K562 (cell line): ENCODE measurements around the gene CLNK. TPM values are rescaled to one million over a fixed set of nuclear protein-coding genes. Genes with fewer than 3 reads are reported as not detected.
A peak's percentile ranks its signal among the peaks of the same experiment; 100 is the strongest.

Experiments used
- DACH1 ChIP-seq: fragments of 450-650 bp; IDR thresholded peaks from 2 replicates; pipeline ENCODE4 v1.6.1; 2018; ENCODE audit not compliant: partially characterized antibody
- EP400 ChIP-seq: fragments of 450-650 bp; IDR thresholded peaks from 2 replicates; pipeline ENCODE4 v1.6.1; 2017; ENCODE audit warnings: antibody characterized with exemption, mild to moderate bottlenecking, moderate library complexity
- FOXJ2 ChIP-seq: fragments of 200-800 bp; sonication (Bioruptor generic); IDR thresholded peaks from 2 replicates; pipeline ENCODE4 v1.6.1; 2016; ENCODE audit warnings: missing genetic modification characterization, missing compliant biosample characterization
- HDAC1 ChIP-seq, 2 experiments: fragments of 450-650 bp; IDR thresholded peaks; 2 replicates each; pipeline ENCODE4 v1.6.1; 2016 to 2017; ENCODE audit warnings: inconsistent platforms in 1 of 2, mild to moderate bottlenecking in 1 of 2, moderate library complexity in 1 of 2
- HES1 ChIP-seq: fragments of 450-650 bp; IDR thresholded peaks from 2 replicates; pipeline ENCODE4 v1.6.1; 2016; ENCODE audit warnings: low read depth, mild to moderate bottlenecking, moderate library complexity
- ILK ChIP-seq: fragments of 450-650 bp; IDR thresholded peaks from 2 replicates; pipeline ENCODE4 v1.6.1; 2016; ENCODE audit warnings: missing genetic modification characterization, low read depth, mild to moderate bottlenecking, missing compliant biosample characterization, moderate library complexity, borderline replicate concordance
- MBD1 ChIP-seq: fragments of 250-450 bp; sonication (Bioruptor Pico); IDR thresholded peaks from 2 replicates; pipeline ENCODE4 v1.8.0; 2022; ENCODE audit warnings: inconsistent platforms
- MCM5 ChIP-seq: fragments of 450-650 bp; IDR thresholded peaks from 2 replicates; pipeline ENCODE4 v1.6.1; 2016; ENCODE audit warnings: low read depth
- MEIS2 ChIP-seq: fragments of 450-650 bp; IDR thresholded peaks from 2 replicates; pipeline ENCODE4 v1.6.1; 2014; ENCODE audit warnings: mild to moderate bottlenecking; ENCODE audit not compliant: partially characterized antibody
- RCOR1 ChIP-seq, 2 experiments: IDR thresholded peaks; 2 replicates each; pipeline ENCODE4 v1.6.1; 2012; ENCODE audit warnings: low read depth in 2 of 2, low read length in 2 of 2, borderline replicate concordance in 1 of 2, improper control_type of control experiment in 1 of 2
- RHOXF2B ChIP-seq: fragments of 250-450 bp; sonication (Bioruptor Pico); conservative IDR thresholded peaks from 2 replicates; pipeline ENCODE4 v1.5.1; 2021
- SIRT6 ChIP-seq: IDR thresholded peaks from one replicate; pipeline ENCODE4 v1.6.1; 2012; ENCODE audit warnings: low read depth, mild to moderate bottlenecking, control low read depth, inconsistent platforms, low read length, moderate library complexity
- SMAD1 ChIP-seq: fragments of 150-350 bp; IDR thresholded peaks from 2 replicates; pipeline ENCODE4 v1.6.1; 2014; ENCODE audit warnings: low read length, low read depth; ENCODE audit not compliant: partially characterized antibody
- SREBF1 ChIP-seq: fragments of 150-350 bp; IDR thresholded peaks from 2 replicates; pipeline ENCODE4 v1.6.1; 2014; ENCODE audit warnings: antibody characterized with exemption, low read depth, low read length, borderline replicate concordance
- SRSF1 ChIP-seq: fragments of 200-400 bp; formaldehyde crosslinking; IDR thresholded peaks from 2 replicates; pipeline ENCODE4 v1.6.1; 2017; ENCODE audit warnings: mild to moderate bottlenecking, low read depth, low read length, moderate library complexity
- TAF7 ChIP-seq: fragments of 450-650 bp; IDR thresholded peaks from 2 replicates; pipeline ENCODE4 v1.6.1; 2016; ENCODE audit warnings: missing genetic modification characterization, missing compliant biosample characterization
- TAF9B ChIP-seq: fragments of 450-650 bp; IDR thresholded peaks from 2 replicates; pipeline ENCODE4 v1.6.1; 2018; ENCODE audit warnings: mild to moderate bottlenecking; ENCODE audit not compliant: partially characterized antibody
- U2AF2 ChIP-seq: fragments of 200-400 bp; formaldehyde crosslinking; optimal IDR thresholded peaks from 2 replicates; pipeline ENCODE3; 2017; ENCODE audit warnings: low read depth, mild to moderate bottlenecking, low read length
- XRCC3 ChIP-seq: fragments of 450-650 bp; IDR thresholded peaks from 2 replicates; pipeline ENCODE4 v1.6.1; 2017; ENCODE audit warnings: mild to moderate bottlenecking, moderate library complexity
- ZNF146 ChIP-seq: IDR thresholded peaks from one replicate; pipeline ENCODE4 v1.6.1; 2018; ENCODE audit warnings: missing compliant biosample characterization; ENCODE audit not compliant: unreplicated experiment
- ZNF217 ChIP-seq: sonication (generic); formaldehyde crosslinking; IDR thresholded peaks from 2 replicates; pipeline ENCODE4 v1.8.0; 2022; ENCODE audit warnings: mild to moderate bottlenecking, missing genetic modification reagents
- ZNF311 ChIP-seq: fragments of 250-450 bp; sonication (Bioruptor Pico); IDR thresholded peaks from 2 replicates; pipeline ENCODE4 v1.4.0; 2020; ENCODE audit warnings: mild to moderate bottlenecking, moderate library complexity
- ZNF316 ChIP-seq: fragments of 450-650 bp; IDR thresholded peaks from 2 replicates; pipeline ENCODE4 v1.6.1; 2016
- ZNF511 ChIP-seq: sonication (generic); formaldehyde crosslinking; IDR thresholded peaks from 2 replicates; pipeline ENCODE4 v1.8.0; 2022; ENCODE audit warnings: mild to moderate bottlenecking, missing genetic modification reagents
- ZNF518B ChIP-seq: fragments of 250-450 bp; sonication (Bioruptor Pico); IDR thresholded peaks from 2 replicates; pipeline ENCODE4 v1.5.0; 2021; ENCODE audit warnings: mild to moderate bottlenecking, moderate library complexity
- polyA plus RNA-seq, 8 experiments: library from polyadenylated mRNA; depleted of rRNA in 4 of 8; stranded (reverse) in 5 of 8; unstranded in 3 of 8; fragments of >200 nt; fragmentation: Nextera tagmentation in 2 of 8; fragmentation: Illumina TruSeq in 1 of 8; extraction: Ambion mirVana in 2 of 8; extraction: Trizol in 1 of 8; gene quantifications; 2 replicates each; pipeline versions ENCODE4 v1.2.1 to v1.2.3, GENCODE V29; 2011 to 2014; ENCODE audit warnings: inconsistent platforms in 1 of 8, missing spikeins in 1 of 8
- total RNA-seq, 7 experiments: library from RNA; depleted of rRNA in 6 of 7; stranded (reverse); fragments of >200 nt in 6 of 7; fragmentation: Illumina TruSeq in 2 of 7; extraction: Trizol in 2 of 7; gene quantifications; 2 replicates each; pipeline versions ENCODE4 v1.2.1 to v1.2.3, GENCODE V29; 2011 to 2021; ENCODE audit warnings: low replicate concordance in 1 of 7

Gene CLNK
- total and polyA plus RNA-seq, 9 of the 15 experiments (the other 6 are each of a cell fraction or from before 2014, with no cell fraction given), result not detected

- TF ChIP-seq ZNF217 (CRISPR knock-in tag) (no peak), SMAD1 (no peak), HDAC1 (IDR thresholded peaks at IDR 0.05) (peak in 1 of 2 experiments; percentile 41; a peak in 1 of 4 replicates), SRSF1 (no peak), HES1 (no peak), DACH1 (no peak), ZNF316 (peak; percentile 29; the same call in 1 of the 2 replicates), EP400 (peak; percentile 22; the same call in 1 of the 2 replicates), XRCC3 (no peak), MCM5 (no peak), TAF7 (no peak), ZNF511 (no peak), TAF9B (no peak), ZNF518B (CRISPR knock-in tag) (no peak), RHOXF2B (CRISPR knock-in tag) (no peak), SIRT6 (no peak), ILK (tag) (no peak), ZNF311 (CRISPR knock-in tag) (no peak), MEIS2 (no peak), MBD1 (no peak), U2AF2 (no peak), SREBF1 (no peak), FOXJ2 (tag) (no peak), RCOR1 (IDR thresholded peaks at IDR 0.05; ENCODE audit: borderline replicate concordance in 1 of 2, low read depth in 2 of 2, low read length in 2 of 2) (no peak), ZNF146 (CRISPR knock-in tag) (no peak)
Measured at GRCh38 chr4:10456595-10457254, 227.8 kb downstream of the CLNK start (continued).
